Mucosa of descending colon (tissue), 3 donors: ENCODE results near the gene ARRDC3. TPM values are rescaled to one million over a fixed set of nuclear protein-coding genes. Genes with fewer than 3 reads are reported as not detected.
"Not testable (repeated sequence)": the region's sequence is repeated elsewhere in the genome, so short reads cannot be mapped to it uniquely, and the experiment has no call there.

Experiments used
- ATAC-seq: fragments of 200-7000 bp; cut with Tn5 transposase; one replicate; pipeline ENCODE4 v1.9.1; 2020; ENCODE audit warnings: mild to moderate bottlenecking, moderate library complexity
- DNase-seq, 3 donors: peaks; one replicate each; pipeline ENCODE4 v3.0.0-alpha.2; 2020
- H3K36me3 ChIP-seq: fragments of 200-600 bp; one replicate; pipeline ENCODE4 v1.8.0; 2021; ENCODE audit warnings: low read depth, mild to moderate bottlenecking
- H3K4me1 ChIP-seq: fragments of 200-600 bp; one replicate; pipeline ENCODE4 v1.8.0; 2021; ENCODE audit warnings: low read depth, mild to moderate bottlenecking
- H3K4me3 ChIP-seq: fragments of 200-600 bp; one replicate; pipeline ENCODE4 v1.8.0; 2021; ENCODE audit warnings: mild to moderate bottlenecking
- H3K9me3 ChIP-seq: fragments of 200-600 bp; one replicate; pipeline ENCODE4 v1.8.0; 2021; ENCODE audit warnings: mild to moderate bottlenecking
- intact Hi-C, 2 donors: fragments of 100-400 bp; cut with DNase I in 1 of 2; cut with micrococcal nuclease in 1 of 2; formaldehyde crosslinking; loops; one replicate each; pipeline versions ENCODE4 v1.11.0 to v1.11.1; 2022; cut with DNase I, micrococcal nuclease
- total RNA-seq, 3 donors: library from RNA; stranded (reverse); fragmentation: NEBNext Ultra II Directional in 2 of 3; extraction: Animal tissue kit (Norgen Biotek cat#: 25700) in 2 of 3; gene quantifications; one replicate each; pipeline versions ENCODE4 v1.2.1 to v1.2.4, GENCODE V29; 2021 to 2023
- TF ChIP-seq, protein P1 (sequence below): fragments of 200-600 bp; IDR thresholded peaks from one replicate; pipeline ENCODE4 v1.8.0; 2022; ENCODE audit warnings: antibody characterized with exemption, mild to moderate bottlenecking
- donor health status: DM: no; HTN: no; CAD: no; lungs with moderate emphysema.
- donor health status: DM: no; HTN: no; CAD: no.
- donor health status: DM: no; HTN: yes; CAD: no.

ARRDC3 gene
- total RNA-seq, 3 donors from 2014 or later: 32.5 to 39.6 (median 38.0) TPM

DNA sequence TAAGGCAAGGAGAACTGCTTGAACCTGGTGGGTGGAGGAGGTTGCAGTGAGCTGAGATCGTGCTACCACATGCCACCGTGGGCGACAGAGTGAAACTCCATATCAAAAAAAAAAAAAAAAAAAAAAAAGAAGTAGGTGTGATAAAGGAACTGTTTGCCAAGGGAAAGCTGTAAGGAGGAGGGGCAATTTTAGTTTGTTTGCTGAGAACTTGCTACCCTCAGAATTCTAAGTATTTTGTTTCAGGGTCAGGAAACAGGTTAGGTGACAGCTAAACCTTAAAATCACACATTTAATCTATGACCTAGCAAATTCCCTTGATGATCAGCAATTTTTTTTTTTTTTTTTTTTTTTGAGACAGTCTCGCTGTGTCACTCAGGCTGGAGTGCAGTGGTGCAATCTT lies 7.2 kb upstream of the ARRDC3 start:
- no peaks in the 10 kb centered on the region for H3K9me3 ChIP-seq
- no peaks in the 10 kb centered on the region for H3K36me3 ChIP-seq
- intact Hi-C loops: no loop called here
- TF ChIP-seq, protein P1, sequence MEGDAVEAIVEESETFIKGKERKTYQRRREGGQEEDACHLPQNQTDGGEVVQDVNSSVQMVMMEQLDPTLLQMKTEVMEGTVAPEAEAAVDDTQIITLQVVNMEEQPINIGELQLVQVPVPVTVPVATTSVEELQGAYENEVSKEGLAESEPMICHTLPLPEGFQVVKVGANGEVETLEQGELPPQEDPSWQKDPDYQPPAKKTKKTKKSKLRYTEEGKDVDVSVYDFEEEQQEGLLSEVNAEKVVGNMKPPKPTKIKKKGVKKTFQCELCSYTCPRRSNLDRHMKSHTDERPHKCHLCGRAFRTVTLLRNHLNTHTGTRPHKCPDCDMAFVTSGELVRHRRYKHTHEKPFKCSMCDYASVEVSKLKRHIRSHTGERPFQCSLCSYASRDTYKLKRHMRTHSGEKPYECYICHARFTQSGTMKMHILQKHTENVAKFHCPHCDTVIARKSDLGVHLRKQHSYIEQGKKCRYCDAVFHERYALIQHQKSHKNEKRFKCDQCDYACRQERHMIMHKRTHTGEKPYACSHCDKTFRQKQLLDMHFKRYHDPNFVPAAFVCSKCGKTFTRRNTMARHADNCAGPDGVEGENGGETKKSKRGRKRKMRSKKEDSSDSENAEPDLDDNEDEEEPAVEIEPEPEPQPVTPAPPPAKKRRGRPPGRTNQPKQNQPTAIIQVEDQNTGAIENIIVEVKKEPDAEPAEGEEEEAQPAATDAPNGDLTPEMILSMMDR: no peak
- DNase-seq: no peak
- H3K4me1 ChIP-seq: no peaks in the 10 kb centered on the region
- ATAC-seq: no peak
- H3K4me3 ChIP-seq: no peak overlapping the region

DNA sequence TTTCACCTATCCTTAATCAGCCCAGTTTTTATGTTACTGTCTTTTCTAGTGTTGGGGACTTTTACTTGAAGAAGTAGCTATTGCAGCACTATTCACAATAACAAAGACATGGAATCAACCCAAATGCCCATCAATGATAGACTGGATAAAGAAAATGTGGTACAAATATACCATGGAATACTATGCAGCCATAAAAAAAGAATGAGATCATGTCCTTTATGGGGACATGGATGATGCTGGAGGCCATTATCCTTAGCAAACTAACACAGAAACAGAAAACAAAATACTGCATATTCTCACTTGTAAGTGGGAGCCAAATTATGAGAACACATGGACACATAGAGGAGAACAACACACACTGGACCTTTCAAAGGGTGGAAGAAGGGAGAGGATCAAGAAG lies 6.4 kb upstream of the ARRDC3 start:
- intact Hi-C loops: loop anchor here in 1 of 2 donors (5.0 kb wide), 2 partner anchors 162 to 457 kb away; no protein-coding TSS in a partner anchor

DNA sequence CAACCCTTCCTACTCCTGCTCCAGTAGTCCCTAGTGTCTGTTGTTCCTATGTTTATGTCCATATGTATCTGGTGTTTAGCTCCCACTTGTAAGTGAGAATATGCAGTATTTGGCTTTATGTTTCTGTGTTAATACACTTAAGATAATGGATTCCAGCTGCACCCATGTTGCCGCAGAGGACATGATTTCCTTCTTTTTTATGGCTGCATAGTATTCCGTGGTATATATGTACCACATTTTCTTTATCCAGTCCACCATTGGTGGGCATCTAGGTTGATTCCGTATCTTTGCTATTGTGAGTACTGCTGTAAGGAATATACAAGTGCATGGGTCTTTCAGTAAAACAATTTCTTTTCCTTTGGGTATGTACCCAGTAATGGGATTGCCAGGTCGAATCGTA lies 5.2 kb upstream of the ARRDC3 start:
- ATAC-seq: no peak
- Histone ChIP-seq H3K9me3 (no peaks in the 10 kb centered on the region), H3K36me3 (no peaks in the 10 kb centered on the region), H3K4me1 (no peaks in the 10 kb centered on the region), H3K4me3 (no peak overlapping the region)
- DNase-seq: no peak
- intact Hi-C loops: loop anchor here in 1 of 2 donors (5.0 kb wide), 2 partner anchors 161 to 456 kb away; no protein-coding TSS in a partner anchor
- TF ChIP-seq, protein P1: no peak

More for the DNA sequence above, 6.4 kb upstream of the ARRDC3 start:
- not testable (repeated sequence) for H3K4me3 ChIP-seq, ATAC-seq, H3K9me3 ChIP-seq, DNase-seq, H3K4me1 ChIP-seq, H3K36me3 ChIP-seq

DNA sequence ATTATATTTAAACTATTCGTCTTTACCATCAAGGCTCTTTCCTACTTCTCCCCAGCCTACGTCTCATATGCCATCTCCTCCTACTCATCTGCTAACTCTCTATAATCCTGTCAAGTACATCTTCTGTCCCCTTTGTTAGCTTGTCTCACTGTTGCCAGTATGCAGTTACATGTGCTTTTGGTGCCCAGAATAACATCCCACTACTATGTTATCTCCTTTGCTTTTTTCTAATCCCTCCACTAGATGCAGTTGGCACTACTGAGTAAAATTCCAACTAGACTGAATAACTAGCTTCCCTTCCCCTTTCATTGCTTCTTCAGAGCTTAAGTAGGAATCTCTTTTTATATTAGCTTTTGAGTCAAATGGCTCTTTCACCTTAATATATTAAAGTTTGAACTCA lies 3.0 kb upstream of the ARRDC3 start:
- Histone ChIP-seq H3K36me3 (peaks cover 3% of the 10 kb centered on the region), H3K4me1 (no peaks in the 10 kb centered on the region), H3K4me3 (no peak overlapping the region), H3K9me3 (no peaks in the 10 kb centered on the region)
- DNase-seq (no peak), ATAC-seq (no peak)
- TF ChIP-seq, protein P1: no peak
- intact Hi-C loops: loop anchor here in 1 of 2 donors (5.0 kb wide), 2 partner anchors 159 to 454 kb away; no protein-coding TSS in a partner anchor

DNA sequence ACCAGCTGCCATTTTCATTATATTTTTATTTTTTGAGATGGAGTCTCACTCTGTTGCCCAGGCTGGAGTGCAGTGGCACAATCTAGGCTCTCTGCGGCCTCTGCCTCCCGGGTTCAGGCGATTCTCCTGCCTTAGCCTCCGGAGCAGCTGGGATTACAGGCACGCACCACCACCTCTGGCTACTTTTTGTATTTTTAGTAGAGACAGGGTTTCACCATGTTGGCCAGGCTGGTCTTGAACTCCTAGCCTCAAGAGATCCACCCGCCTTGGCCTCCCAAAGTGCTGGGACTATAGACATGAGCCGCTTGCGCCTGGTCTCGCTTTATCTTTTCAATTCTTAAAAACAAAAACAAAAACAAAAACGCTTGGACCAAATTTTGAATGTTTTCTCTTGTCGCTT lies 2.5 kb upstream of the ARRDC3 start:
- H3K4me1 ChIP-seq, ATAC-seq, H3K4me3 ChIP-seq, H3K9me3 ChIP-seq, H3K36me3 ChIP-seq: not testable (repeated sequence)
- peak in 2 of 3 donors; percentile 28 to 41 for DNase-seq
- intact Hi-C loops: loop anchor here in 1 of 2 donors (2.0 to 5.0 kb wide), 3 partner anchors 158 to 453 kb away; no protein-coding TSS in a partner anchor

DNA sequence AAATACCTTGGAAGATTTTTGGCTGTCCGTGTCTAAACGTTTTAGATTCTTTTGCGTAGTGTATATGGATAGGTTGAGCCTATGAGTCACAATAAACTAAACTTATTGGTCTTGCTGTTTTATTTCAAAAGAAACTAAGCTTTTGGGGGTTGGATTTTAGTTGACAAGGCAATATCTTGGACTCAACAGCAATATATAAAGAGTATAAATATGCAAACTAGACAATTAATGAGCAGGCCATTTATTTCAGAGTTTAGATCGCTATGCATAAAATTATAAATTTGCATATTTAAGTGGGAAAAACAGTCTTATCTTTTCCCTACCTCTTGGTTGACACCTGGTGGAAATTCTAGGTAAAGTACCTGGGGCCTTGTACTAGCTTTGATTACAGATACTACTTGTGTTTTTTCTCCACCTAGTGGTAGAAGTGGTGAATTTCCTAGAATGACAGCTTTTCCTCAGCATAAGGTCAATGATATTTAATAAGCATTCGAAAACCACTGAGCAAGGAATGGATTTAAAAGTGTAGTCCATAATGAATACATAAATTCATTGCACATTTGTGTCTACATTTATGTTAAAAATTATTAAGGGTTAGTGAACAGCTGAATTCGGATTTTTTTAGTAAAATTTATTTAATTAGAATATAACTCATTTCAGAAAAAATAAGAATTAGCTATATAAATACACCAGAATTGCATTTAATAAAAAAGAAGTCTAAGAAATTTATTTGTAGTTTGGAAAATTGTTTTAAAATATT lies 1.7 kb upstream of the ARRDC3 start:
- intact Hi-C loops: loop anchor here (2.0 to 5.0 kb wide), 5 partner anchors 103 to 453 kb away; no protein-coding TSS in a partner anchor
- H3K9me3 ChIP-seq: no peaks in the 10 kb centered on the region
- no peaks in the 10 kb centered on the region for H3K4me1 ChIP-seq
- ATAC-seq (peak; percentile 26), DNase-seq (peak in 1 of 3 donors; percentile 86)
- peaks cover 7% of the 10 kb centered on the region for H3K36me3 ChIP-seq
- TF ChIP-seq, protein P1: peak; percentile 76
- no peak overlapping the region for H3K4me3 ChIP-seq
